Activated CD4-positive, CD25-positive, alpha-beta regulatory T cell treated with anti-CD3 and anti-CD28 coated beads, Interleukin-2, amount 50 U/mL, for 24 hours (primary cell): ENCODE results near the gene ZNF117.
"Not testable (repeated sequence)": the region's sequence is repeated elsewhere in the genome, so short reads cannot be mapped to it uniquely, and the experiment has no call there.

ENCODE experiments used
- ATAC-seq, 2 donors: fragments of 150-1000 bp; cut with Tn5 transposase; one replicate each; pipeline ENCODE4 v1.10.0; 2021; ENCODE audit warnings: mild to moderate bottlenecking in 1 of 2, moderate library complexity in 1 of 2

The ZNF117 gene

DNA sequence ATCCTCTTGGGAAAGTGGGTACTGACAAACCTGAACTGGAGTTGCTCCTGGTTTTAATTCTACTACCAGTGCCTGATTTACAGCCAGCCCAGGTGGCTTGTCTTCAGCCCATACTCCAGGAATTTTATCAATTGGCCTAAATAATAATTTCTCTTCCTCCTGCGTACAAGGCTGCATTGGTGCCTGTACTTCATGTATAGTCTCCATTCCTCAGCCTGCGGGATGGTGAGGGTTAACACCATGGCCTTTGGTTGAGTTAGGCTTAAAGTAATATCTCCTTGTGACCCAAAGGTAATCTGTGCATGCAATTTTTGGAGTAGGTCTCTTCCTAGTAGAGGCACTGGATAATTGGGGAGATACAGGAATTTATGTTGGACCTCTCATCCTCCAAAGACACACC lies 5.5 kb upstream of the ZNF117 start:
- ATAC-seq = no peak

DNA sequence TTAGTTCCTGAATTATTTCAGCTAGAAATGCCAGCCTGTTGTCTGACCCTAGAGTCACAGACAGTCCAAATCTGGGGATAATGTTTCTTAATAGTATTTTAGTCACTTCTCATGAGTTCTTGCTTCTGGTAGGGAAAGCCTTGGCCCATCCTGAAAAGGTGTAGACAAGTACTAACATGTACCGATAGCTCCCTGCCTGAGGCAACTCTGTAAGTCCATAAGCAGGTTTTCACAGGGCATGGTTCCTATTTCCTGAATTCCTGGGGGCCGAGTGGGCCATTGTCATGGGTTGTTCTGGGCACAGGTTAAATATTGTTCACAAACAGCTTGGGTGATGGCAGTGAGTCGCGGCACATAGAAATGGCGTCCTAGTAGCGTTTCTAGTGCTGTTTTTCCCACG lies 3.1 kb upstream of the ZNF117 start:
- no peak for ATAC-seq

DNA sequence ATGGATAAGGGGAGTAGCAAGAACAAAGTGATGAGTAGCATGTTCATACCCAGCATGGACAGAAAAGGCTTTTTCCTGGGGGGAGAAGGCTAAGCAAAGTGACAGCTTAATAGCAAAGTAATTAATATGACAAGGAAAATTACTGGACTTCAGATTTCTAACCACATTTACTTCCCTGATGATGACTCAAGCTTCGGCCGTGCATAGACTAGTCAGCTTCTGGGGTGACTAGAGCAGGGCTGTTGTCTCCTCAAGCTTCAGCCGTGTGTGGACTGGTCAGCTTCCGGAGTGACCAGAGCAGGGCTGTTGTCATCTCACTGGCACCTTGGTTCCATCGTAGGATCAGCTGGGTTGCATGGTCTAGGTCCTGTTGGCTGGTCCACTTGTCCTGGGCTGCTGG lies 2.1 kb upstream of the ZNF117 start:
- ATAC-seq = no peak

DNA sequence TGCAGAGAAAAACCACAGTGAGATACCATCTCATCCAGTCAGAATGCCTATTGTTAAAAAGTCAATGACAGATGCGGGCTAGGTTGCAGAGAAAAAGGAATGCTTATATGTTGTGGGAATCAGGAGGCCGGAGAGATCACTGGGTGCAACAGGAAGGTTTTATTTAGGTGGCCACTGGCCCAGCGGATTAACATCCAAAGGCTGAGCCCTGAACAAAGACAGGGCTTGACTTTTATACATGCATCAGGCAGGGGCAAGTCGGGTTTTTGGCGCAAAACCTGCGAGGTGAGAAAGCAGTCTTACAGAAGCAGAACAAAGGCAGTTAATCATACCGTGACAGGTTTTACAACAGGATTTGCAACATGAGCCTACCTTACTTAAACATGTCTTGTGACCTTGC lies 620 bp downstream of the ZNF117 start:
- ATAC-seq = no peak

DNA sequence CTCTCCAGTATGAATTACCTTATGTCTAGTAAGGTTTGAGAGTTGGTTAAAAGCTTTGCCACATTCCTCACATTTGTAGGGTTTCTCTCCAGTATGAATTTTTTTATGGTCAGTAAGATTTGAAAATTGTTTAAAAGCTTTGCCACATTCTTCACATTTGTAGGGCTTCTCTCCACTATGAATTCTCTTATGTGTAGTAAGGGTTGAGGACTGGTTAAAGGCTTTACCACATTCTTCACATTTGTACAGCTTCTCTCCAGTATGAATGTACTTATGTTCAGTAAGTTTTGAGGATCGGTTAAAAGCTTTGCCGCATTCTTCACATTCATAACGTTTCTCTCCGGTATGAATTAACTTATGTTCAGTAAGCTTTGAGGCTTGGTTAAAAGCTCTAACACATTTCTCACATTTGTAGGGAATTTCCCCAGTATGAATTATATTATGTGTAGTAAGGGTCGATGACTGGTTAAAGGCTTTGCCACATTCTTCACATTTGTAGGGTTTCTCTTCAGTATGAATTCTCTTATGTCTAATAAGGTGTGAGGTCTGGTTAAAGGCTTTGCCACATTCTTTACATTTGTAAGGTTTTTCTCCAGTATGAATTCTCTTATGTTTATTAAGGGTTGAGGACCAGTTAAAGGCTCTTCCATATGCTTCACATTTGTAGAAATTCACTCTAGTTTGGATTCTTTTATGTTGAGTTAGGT lies 12.2 kb downstream of the ZNF117 start:
- no peak for ATAC-seq

DNA sequence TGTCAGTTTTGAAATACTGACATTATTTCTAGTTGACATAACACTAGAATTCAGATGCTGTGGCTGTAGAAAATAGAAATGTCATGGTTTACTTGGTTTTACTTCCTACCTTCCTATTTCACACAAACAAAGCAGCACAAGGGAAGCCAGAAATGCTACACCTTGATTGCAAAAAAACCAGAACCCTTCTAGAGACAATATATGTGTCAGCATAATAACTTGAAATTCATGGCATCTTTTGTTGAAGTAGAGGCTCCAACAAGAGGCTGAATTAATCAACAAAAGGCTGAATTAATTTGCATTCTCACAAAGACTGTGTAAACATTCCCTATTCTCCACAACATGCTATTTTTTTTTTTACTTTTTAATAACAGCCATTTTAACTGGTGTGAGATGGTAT lies 25.2 kb downstream of the ZNF117 start:
- no peak for ATAC-seq

DNA sequence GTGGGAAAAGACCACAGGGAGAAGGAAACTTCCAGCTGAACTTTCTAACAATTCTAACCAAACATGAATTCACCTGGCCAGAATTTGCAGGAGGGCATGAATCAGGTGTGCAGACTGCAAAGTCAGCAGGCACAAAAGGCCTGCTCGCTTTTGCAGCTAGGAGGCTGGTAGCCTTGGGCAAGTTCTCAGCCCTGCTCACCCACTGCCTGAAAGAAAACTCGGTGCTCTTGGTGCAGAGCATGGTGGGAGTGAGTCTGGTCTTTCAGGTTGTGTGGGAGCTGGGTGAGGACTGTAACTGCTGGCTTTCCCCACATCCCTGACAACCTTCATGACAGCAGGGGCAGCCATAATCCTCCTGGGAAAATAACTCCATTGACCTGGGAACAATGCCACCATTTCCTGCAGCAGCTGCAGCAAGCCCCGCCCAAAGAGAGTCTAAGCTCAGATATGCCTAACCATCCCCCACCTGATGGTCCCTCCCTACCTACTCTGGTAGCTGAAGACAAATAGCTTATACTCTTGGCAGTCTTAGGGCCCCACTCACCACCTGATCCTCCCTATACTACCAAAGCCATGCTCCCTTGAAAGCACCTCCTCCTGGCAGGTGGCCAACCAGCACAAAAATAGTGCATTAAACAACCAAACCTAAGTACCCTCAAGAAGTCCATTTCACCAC lies 31.6 kb downstream of the ZNF117 start:
- ATAC-seq = no peak

DNA sequence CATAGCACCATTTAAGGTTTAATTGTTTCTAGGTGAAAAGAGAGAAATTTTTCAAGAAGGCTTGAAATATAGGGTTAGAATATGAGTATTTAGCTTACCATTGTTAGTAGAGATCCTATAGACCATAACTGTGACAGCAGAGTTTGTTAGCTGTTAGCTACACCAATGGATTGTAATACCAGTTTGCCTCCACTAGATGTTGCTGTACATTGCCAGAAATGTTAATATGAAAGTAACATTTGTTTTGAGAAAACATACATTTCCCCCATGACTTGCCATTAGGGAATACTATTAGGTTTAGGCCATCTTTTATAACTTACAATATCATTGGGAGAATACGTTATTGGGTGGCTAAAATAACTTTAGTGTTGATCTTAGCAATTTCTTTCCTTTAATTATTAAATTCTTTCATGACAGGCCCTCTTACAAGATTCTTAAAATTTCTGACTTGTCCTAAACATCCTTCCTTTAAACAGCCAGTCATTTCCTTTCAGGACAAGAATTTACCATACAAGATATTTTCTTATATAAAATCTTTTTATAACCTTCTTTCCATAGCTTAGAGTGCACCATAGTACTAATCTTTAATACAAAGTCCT lies 39.5 kb downstream of the ZNF117 start:
- ATAC-seq = no peak

DNA sequence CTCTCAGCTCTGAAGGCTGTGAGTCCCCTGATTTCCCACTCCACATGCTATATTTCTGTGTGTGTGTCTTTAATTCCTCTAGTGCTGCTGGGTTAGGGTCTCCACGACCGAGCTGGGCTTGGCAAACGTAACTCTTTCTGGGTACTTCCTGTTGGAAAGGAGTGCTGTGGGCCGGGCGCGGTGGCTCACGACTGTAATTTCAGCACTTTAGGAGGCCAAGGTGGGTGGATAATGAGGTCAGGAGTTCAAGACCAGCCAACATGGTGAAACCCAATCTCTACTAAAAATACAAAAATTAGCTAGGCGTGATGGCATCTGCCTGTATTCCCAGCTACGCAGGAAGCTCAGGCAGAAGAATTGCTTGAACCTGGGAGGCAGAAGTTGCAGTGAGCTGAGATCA lies 40.2 kb downstream of the ZNF117 start:
- ATAC-seq = not testable (repeated sequence)

DNA sequence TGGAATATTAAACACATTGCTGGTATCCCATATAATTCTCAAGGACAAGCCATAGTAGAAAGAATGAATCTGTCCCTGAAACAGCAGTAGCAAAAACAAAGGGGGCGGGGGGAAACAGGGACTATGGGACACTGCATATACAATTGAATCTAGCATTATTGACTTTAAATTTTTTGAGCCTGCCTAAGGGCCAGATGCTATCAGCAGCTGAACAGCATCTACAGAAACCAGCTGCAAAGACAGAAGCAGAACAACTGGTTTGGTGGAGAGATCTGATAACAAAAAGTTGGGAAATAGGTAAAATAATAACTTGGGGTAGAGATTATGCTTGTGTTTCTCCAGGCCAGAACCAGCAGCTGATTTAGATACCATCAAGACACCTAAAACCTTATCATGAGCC lies 42.1 kb downstream of the ZNF117 start:
- not testable (repeated sequence) for ATAC-seq

DNA sequence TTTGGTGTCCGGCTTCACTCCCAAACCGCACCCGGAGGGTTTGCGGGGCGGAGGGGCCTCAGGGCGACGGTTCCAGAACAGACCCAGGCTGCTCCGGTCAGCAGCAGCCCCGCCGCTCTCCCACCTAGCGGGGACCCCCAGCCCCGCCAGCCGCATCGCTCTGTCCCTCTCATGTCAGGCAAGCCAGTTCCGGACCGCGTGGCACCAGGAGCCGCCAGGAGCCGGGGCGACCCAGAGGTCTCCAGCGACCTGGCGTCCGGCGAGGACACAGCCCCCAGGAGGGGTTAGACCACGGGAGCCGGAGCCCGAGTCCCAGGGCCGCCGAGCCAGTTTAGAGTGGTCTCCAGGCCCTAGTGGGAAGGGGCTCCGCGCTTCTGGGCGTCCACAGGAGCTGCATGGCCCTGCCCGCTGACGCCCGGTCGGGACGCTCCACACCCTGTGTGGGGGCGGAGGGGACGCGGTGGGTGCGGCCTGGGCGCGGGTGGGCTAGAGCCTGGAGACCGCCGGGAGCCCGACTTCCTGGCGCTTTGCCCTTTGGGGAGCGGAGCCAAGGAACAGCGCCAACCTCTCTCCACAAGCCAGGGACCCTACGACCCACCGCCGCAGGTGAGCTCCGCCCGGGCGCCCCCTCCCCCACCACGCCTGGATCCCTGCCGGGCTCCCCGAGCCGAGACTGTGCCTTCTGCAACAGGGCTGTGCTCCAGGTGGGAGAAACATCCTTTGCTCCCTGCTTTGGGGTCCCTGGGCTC lies 43.4 kb downstream of the ZNF117 start:
- ATAC-seq = no peak

DNA sequence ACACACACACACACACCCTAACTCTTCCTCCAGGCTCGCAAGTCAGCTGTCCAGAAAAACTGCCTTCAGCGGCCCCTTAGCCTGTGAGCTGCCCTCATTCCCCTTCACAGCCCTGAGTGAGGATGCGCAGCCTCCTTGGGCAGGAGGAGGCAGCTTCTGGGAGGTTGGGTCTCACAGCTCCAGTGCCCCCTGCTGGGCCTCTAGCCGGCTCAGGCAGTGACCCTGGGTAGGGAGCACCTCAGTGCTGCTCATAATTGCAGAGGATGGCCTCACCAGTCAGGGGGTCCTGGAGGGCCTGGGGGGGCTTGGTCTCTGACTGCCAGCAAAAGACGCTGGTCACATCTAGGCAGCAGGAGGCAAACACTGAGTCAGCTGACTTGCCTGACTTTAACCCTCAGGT lies 44.1 kb downstream of the ZNF117 start:
- ATAC-seq = no peak

DNA sequence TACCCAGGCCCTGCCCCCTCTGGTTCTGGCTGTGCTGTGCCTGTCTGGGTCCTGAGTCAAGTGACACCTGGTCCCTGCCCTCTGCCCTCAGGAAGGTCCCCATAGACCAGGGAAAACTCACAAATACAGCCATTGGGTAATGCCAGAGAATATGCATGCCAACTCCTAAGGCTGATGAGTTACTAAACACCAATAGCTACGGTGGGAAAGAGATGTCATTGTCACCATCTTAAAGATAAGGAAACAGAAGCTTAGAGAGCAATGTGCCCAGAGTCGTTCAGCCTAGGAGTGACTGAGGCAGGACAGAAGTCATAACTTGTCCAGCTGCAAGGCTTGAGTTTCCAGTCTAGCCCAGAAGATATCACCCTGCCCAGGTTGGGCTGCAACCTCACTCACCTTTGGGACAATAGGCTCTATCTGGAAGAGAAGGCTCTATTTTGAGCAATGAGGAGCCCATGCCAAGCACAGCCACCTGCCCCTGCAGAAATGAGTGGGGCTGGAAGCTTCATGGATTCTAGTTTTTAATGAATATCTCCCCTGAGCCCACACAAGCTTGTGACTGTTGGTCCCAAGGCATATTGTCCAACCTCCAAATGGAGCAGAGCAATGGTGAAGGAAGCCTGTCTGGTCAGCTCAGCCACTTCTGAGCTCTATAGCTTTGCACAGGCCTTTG lies 45.2 kb downstream of the ZNF117 start:
- ATAC-seq = no peak

DNA sequence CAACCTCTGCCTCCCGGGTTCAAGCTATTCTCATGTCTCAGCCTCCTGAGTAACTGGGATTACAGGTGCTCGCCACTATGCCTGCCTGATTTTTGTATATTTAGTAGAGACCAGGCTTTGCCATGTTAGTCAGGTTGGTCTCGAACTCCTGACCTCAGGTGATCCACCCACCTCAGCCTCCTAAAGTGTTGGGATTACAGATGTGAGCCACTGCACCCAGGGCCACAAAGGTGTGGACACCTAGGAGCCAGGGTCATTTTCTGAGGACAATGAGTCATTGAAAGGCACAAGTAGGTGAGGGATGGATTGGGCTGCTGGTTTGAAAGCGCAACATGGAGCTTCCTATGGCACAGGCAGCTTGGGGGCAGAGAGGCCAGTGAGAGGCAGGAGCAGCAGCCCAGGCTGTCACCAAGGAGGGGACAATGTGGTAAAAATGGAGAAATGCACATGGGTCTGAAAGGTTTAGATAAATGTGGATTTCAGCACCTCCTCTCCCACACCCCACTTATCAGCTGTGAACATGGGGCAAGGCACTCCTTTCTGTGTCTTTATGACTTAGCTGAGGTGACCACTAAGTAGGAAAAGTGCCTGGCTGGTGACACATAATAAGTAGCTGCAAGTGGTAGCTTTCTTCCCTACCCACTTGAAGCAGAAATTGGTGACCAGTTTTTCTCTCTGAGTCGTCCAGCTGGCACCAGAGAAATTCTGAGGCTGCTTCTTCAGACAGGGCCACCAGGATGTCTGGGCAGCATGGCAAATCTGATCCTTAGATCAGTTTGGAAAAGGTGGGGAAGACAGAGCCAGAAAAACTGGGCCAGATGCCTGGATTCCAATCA lies 46.0 kb downstream of the ZNF117 start:
- ATAC-seq = not testable (repeated sequence)

DNA sequence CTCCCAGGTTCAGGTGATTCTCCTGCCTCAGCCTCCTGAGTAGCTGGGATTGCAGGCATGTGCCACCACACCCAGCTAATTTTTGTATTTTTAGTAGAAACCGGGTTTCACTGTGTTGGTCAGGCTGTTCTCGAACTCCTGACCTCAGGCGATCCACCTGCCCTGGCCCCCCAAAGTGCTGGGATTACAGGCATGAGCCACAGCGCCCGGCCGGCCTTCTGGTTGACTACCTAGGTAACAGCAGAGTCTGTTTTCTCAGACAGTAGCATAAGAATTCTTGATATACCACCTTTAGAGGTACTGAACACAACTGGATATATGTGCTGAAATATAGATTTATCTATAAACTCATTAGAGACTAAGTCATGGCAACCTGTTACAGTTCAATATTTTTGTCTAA lies 50.8 kb downstream of the ZNF117 start:
- ATAC-seq = not testable (repeated sequence)

DNA sequence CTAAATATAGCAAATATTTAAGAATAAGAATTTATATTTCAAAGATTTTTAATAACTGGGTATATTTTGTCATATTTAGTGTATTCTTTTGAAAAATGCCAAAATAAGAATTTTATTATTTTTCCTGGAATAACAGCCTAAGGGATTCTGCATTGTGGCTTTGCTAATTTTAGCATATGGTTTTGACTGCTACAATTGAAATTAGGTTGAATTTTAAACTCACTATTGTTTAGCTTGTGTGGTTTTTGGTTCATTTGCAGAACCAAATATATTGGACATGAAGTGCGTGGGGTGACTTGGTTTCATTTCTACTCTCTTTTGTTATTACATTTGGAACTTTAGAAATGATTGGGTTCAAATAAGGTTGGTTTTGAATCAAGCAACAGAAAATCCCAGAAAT lies 52.3 kb downstream of the ZNF117 start:
- ATAC-seq = no peak

DNA sequence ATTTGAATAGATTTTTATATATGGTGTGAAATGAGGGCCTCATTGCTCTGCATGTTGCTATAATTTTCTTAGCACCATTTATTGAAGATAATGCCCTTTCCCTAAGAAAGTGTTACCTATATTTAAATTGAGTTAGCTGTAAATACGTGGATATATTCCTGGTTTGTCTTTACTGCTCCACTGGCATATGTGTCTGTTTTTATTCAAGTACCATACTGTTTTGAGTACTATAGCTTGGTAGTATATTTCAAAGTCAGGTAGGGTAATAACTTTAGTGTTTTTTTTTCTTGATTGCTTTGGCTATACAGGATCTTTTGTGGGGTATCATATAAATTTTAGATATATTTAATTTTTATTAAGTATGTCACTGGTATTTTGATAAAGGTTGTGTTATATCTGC lies 56.4 kb downstream of the ZNF117 start:
- ATAC-seq = no peak

DNA sequence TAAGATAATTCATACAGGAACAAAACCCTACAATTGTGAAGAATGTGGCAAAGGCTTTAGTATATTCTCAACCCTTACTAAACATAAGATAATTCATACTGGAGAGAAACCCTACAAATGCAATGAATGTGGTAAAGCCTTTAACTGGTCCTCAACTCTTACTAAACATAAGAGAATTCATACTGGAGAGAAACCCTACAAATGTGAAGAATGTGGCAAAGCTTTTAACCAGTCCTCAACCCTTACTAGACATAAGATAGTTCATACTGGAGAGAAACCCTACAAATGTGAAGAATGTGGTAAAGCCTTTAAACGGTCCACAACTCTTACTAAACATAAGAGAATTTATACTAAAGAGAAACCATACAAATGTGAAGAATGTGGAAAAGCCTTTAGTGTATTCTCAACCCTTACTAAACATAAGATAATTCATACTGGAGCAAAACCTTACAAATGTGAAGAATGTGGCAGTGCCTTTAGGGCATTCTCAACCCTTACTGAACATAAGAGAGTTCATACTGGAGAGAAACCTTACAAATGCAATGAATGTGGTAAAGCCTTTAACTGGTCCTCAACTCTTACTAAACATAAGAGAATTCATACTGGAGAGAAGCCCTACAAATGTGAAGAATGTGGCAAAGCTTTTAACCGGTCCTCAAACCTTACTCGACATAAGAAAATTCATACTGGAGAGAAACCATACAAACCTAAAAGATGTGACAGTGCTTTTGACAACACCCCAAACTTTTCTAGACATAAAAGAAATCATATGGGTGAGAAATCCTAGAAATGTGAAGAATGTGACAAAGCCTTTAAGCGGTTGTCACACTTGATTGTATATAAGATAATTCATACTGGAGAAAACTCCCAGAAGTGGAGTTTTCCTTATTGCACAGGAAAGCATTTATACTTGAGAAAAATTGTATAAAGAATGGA lies 62.3 kb downstream of the ZNF117 start:
- not testable (repeated sequence) for ATAC-seq
